Spleen (tissue), 7 donors: ENCODE results near the gene ZNF566.

Experiments used
- CTCF ChIP-seq, 11 experiments: fragments of 200-600 bp in 7 of 11; fragments of 450-650 bp in 4 of 11; sonication (generic) in 4 of 11; IDR thresholded peaks in 8 of 11; conservative IDR thresholded peaks in 3 of 11; 1 replicate in 7 of 11; 2 replicates in 4 of 11; pipeline versions ENCODE4 v1.4.0 to v1.8.0; 2016 to 2021; ENCODE audit warnings: antibody characterized with exemption in 11 of 11, inconsistent platforms in 4 of 11, mild to moderate bottlenecking in 1 of 11
- POLR2A ChIP-seq, 3 donors: fragments of 450-650 bp; IDR thresholded peaks; one replicate each; pipeline ENCODE4 v1.5.1; 2017; ENCODE audit warnings: antibody characterized with exemption in 3 of 3, mild to moderate bottlenecking in 1 of 3
- POLR2AphosphoS5 ChIP-seq, 3 donors: sonication (generic); formaldehyde crosslinking; IDR thresholded peaks; one replicate each; pipeline ENCODE4 v1.5.1; 2017; ENCODE audit warnings: antibody characterized with exemption in 3 of 3
- donor health status: DM: no; HTN: no; CAD: no; lungs with moderate emphysema.
- donor health status: DM: no; HTN: no; CAD: no.
- donor health status: DM: no; HTN: no; CAD: no.

- TF ChIP-seq CTCF (IDR thresholded peaks at IDR 0.05 in 8 of 11, conservative IDR thresholded peaks at IDR 0.05 in 3 of 11) (no peak), POLR2AphosphoS5 (IDR thresholded peaks at IDR 0.05) (no peak), POLR2A (IDR thresholded peaks at IDR 0.05) (no peak)
Observed at GRCh38 chr19:36497001-36497400, 7.6 kb upstream of the ZNF566 start.
